ENCODE measurements around the gene FAM13B. TPM values are rescaled to one million over a fixed set of nuclear protein-coding genes. Genes with fewer than 3 reads are reported as not detected.
"Not testable (repeated sequence)": the region's sequence is repeated elsewhere in the genome, so short reads cannot be mapped to it uniquely, and the experiment has no call there.

The FAM13B gene
- total RNA-seq: 1 to 10 TPM; 3.4 to 7.9 (median 4.1) TPM

DNA sequence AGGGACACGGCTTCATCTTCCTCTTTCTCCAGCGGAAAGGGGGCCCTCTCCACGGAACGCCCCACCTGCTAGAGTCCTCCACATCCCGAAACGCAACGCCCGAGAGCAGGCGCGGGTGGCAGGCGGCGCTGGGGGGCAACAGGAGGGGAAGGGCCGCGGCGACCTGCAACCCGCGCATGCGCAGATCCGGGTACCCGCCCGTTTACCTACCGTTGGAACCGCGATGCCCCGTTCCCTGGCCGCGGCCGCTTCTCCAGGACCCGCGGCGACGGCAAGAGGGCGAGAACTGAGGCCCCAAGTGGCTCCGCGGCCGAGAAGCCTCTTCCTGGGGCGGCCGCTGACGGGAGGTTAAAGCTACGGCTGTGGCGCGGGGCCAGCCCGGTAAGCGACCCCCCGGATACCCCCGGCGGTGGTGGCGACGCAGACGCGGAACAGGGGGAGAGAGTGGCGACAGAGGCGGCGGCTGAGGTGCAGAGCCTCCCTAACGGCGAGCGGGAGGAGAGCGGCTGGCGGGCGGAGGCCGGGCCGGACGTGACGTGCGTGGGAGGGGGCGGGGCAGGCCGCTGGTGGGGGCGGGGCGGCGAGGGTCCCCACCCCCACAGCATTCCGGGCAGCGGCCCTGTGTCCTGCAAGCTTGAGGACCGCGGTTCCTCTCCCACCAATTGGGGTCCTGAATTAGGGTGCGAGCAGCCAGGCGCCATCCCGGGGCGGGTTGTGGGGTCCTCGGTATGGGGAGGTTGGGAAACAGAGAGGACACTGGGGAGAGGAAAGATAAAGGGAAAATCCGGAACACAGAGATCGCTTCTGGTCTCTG lies at the start of gene FAM13B:
Gene FAM13B (minus strand): TSS at position 508 of the 814 bp plus-strand sequence. CDS start 13,968 bp downstream, outside the sequence.
- in situ Hi-C loops (cut with MboI; ENCODE audit: low sequenced_read_pairs in 4 of 4): loop anchor here in 3 of 4 donors (25.0 kb wide), 2 partner anchors 105 to 270 kb away; partner anchors contain the start of genes HNRNPA0 (in 2 of the 3) and NME5 (in 1 of the 3)
- Histone ChIP-seq H3K27me3 (no peaks in the 10 kb centered on the region), H3K4me1 (peaks cover 41 to 43% of the 10 kb centered on the region in 2 donors), H3K36me3 (no peaks in the 10 kb centered on the region), H3K27ac (peak within 1 kb of the TSS; percentile 99 to 100 (median 99)), H3K9me3 (no peaks in the 10 kb centered on the region), H3K4me3 (peak within 1 kb of the TSS; percentile 83 to 100 (median 98))
- ATAC-seq (peak; percentile 83 to 86), DNase-seq (peak; percentile 60 to 66)
- intact Hi-C loops (cut with DNase I; ENCODE audit: low total_unique reads): loop anchor here (2.0 to 10.0 kb wide), 3 partner anchors 140 to 302 kb away; partner anchors contain the start of genes CDC25C, FAM53C and HNRNPA0
- TF ChIP-seq, protein P1, sequence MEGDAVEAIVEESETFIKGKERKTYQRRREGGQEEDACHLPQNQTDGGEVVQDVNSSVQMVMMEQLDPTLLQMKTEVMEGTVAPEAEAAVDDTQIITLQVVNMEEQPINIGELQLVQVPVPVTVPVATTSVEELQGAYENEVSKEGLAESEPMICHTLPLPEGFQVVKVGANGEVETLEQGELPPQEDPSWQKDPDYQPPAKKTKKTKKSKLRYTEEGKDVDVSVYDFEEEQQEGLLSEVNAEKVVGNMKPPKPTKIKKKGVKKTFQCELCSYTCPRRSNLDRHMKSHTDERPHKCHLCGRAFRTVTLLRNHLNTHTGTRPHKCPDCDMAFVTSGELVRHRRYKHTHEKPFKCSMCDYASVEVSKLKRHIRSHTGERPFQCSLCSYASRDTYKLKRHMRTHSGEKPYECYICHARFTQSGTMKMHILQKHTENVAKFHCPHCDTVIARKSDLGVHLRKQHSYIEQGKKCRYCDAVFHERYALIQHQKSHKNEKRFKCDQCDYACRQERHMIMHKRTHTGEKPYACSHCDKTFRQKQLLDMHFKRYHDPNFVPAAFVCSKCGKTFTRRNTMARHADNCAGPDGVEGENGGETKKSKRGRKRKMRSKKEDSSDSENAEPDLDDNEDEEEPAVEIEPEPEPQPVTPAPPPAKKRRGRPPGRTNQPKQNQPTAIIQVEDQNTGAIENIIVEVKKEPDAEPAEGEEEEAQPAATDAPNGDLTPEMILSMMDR (IDR thresholded peaks at IDR 0.05 in 4 of 5, conservative IDR thresholded peaks at IDR 0.05 in 1 of 5): peak in 2 of 5 experiments; percentile 19 to 26
- TF ChIP-seq POLR2A (IDR thresholded peaks at IDR 0.05): peak; percentile 68

DNA sequence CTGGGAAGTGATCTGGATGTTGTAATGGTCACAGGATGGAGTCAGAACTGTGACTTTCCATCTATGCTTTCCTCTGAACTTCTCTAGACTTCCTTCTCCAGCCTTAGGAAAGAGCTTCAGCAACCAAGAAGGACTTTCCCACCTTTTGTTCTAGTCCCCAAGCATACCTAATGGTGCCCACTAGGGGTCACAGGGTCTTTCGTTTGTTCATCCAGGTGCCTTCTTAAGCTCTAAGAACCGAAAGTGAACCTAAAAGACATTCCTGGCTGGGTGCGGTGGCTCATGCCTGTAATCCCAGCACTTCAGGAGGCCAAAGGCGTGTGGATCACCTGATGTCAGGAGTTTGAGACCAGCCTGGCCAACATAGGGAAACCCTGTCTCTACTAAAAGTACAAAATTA lies 49.2 kb upstream of the FAM13B start:
- intact Hi-C loops (cut with DNase I; ENCODE audit: low total_unique reads): no loop called here
- ATAC-seq: no peak
- in situ Hi-C loops (cut with MboI; ENCODE audit: low sequenced_read_pairs in 4 of 4): no loop called here
- Histone ChIP-seq H3K4me3 (no peak overlapping the region), H3K36me3 (no peaks in the 10 kb centered on the region), H3K4me1 (no peaks in the 10 kb centered on the region), H3K27me3 (no peaks in the 10 kb centered on the region), H3K27ac (no peak overlapping the region), H3K9me3 (no peaks in the 10 kb centered on the region)
- TF ChIP-seq, protein P1 (IDR thresholded peaks at IDR 0.05 in 4 of 5, conservative IDR thresholded peaks at IDR 0.05 in 1 of 5): no peak
- TF ChIP-seq POLR2A (IDR thresholded peaks at IDR 0.05): no peak
- DNase-seq: no peak

DNA sequence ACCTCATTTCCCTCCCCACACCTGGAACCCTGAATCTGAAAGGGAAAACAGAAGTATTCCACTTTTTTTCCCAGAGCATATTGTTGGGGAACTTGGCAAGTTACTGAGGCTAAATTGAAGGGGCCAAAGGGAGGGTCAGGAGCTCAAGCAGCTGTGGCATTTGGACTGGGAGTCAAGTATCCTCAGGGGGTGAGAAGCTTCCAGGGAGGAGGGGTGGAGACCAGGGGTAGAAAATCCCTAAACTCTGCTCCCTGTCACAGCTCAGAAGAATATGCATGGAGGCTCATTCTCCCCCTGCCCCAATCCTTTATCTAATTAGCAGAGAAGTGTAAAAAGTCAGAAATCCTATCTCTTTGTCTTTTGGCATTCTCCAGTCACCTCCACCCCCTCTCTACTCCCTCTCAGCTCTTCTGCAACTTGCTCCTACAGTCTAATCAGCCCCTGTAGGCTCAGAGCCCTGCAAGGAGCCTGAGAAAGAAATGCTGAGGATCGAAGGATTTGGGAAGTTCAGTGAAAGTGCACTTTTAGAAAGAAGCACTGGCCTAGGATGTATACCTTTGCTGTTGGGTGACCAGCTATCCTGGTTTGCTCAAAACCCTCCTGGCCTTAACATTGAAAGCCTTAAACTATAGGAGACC lies 45.2 kb upstream of the FAM13B start:
- Histone ChIP-seq H3K4me1 (no peaks in the 10 kb centered on the region), H3K36me3 (no peaks in the 10 kb centered on the region), H3K4me3 (no peak overlapping the region), H3K27me3 (no peaks in the 10 kb centered on the region), H3K27ac (no peak overlapping the region), H3K9me3 (no peaks in the 10 kb centered on the region)
- DNase-seq: no peak
- in situ Hi-C loops (cut with MboI; ENCODE audit: low sequenced_read_pairs in 4 of 4): no loop called here
- intact Hi-C loops (cut with DNase I; ENCODE audit: low total_unique reads): no loop called here
- no peak for TF ChIP-seq POLR2A (IDR thresholded peaks at IDR 0.05)
- TF ChIP-seq, protein P1 (IDR thresholded peaks at IDR 0.05 in 4 of 5, conservative IDR thresholded peaks at IDR 0.05 in 1 of 5): no peak
- no peak for ATAC-seq

DNA sequence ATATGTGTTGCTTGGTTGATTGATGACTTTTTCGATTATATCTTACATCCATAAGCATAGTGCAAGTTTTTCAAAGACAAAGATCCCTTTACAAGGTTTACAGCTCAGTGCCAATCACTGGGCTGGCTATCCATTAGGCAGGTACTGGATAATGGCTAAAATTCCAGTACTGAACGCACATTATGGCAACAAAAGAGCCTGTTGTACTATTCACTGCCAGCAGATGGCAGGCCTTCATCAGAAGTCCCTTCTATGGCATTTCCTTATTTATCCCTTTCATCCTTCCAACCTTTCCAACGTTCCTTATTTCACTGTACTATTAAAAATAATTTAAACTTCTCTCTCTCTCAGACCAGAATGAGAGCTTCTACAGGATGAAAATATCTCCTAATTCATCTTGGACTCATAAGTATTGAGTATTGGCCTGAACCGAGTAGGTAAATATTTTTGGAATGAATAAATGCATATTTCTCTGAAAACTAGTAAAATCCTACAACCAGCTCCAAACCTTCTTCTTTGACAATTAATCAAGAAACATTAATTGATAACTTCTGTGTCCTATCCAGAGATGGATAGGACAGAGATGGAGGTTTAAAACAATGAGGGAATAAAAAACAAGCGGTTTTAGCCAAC lies 44.3 kb upstream of the FAM13B start:
- ATAC-seq (peak; percentile 47 to 62), DNase-seq (peak; percentile 6 to 33)
- Histone ChIP-seq H3K4me1 (no peaks in the 10 kb centered on the region), H3K27me3 (no peaks in the 10 kb centered on the region), H3K9me3 (no peaks in the 10 kb centered on the region), H3K4me3 (no peak overlapping the region), H3K36me3 (no peaks in the 10 kb centered on the region), H3K27ac (no peak overlapping the region)
- in situ Hi-C loops (cut with MboI; ENCODE audit: low sequenced_read_pairs in 4 of 4): no loop called here
- TF ChIP-seq, protein P1 (IDR thresholded peaks at IDR 0.05 in 4 of 5, conservative IDR thresholded peaks at IDR 0.05 in 1 of 5): peak; percentile 36 to 78 (median 64)
- TF ChIP-seq POLR2A (IDR thresholded peaks at IDR 0.05): no peak
- intact Hi-C loops (cut with DNase I; ENCODE audit: low total_unique reads): loop anchor here (1.0 kb wide), 1 partner anchor 56 kb away; no protein-coding TSS in a partner anchor

DNA sequence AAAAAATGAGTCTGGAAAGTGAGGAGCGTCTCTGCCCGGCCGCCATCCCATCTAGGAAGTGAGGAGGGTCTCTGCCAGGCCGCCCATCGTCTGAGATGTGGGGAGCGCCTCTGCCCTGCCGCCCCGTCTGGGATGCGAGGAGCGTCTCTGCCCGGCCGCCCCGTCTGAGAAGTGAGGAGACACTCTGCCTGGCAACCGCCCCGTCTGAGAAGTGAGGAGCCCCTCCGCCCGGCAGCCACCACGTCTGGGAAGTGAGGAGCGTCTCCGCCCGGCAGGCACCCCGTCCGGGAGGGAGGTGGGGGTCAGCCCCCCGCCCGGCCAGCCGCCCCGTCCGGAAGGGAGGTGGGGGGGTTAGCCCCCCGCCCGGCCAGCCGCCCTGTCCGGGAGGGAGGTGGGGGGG lies 37.1 kb upstream of the FAM13B start:
- H3K27me3 ChIP-seq; DNase-seq; H3K4me3 ChIP-seq; intact Hi-C loops (cut with DNase I; ENCODE audit: low total_unique reads); H3K36me3 ChIP-seq; H3K9me3 ChIP-seq; H3K4me1 ChIP-seq; in situ Hi-C loops (cut with MboI; ENCODE audit: low sequenced_read_pairs in 4 of 4); H3K27ac ChIP-seq; ATAC-seq: not testable (repeated sequence)
